Activated T-cell treated with anti-CD3 and anti-CD28 coated beads, Interleukin-2, amount 50 U/mL, for 1 hour (primary cell): Measurements from ENCODE around the gene THRSP.
"Not testable (repeated sequence)": the region's sequence is repeated elsewhere in the genome, so short reads cannot be mapped to it uniquely, and the experiment has no call there.

Experiments
- DNase-seq: peaks from one replicate; pipeline ENCODE4 v3.0.0-alpha.2; 2020

THRSP gene, protein sequence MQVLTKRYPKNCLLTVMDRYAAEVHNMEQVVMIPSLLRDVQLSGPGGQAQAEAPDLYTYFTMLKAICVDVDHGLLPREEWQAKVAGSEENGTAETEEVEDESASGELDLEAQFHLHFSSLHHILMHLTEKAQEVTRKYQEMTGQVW

DNA sequence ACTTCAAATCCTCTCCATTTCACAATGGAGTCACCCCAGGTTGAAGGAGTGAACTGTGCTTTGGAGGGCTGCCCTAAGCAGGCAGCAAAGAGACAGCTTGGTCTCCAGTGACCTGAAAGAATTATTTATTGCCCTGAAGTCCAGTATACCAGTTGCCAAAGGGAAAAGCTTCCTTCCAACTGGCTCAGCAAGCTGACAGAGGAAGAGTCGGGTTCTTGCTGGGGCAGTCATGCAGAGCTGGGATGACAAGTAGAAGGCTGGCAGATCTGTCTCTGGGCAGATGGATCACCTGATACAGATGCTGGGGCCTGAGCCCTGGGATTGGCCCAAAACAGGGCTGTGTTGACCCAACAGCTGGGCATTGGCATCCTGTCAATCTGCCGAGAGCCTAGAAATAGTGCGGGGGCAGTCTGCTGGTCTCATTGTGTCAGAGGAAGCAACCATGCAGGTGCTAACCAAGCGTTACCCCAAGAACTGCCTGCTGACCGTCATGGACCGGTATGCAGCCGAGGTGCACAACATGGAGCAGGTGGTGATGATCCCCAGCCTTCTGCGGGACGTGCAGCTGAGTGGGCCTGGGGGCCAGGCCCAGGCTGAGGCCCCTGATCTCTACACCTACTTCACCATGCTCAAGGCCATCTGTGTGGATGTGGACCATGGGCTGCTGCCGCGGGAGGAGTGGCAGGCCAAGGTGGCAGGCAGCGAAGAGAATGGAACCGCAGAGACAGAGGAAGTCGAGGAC is at the start of gene THRSP:
Gene THRSP (plus strand): TSS at position 422 of the 742 bp plus-strand sequence. CDS start 21 bp downstream, at position 443.
- no peak for DNase-seq

DNA sequence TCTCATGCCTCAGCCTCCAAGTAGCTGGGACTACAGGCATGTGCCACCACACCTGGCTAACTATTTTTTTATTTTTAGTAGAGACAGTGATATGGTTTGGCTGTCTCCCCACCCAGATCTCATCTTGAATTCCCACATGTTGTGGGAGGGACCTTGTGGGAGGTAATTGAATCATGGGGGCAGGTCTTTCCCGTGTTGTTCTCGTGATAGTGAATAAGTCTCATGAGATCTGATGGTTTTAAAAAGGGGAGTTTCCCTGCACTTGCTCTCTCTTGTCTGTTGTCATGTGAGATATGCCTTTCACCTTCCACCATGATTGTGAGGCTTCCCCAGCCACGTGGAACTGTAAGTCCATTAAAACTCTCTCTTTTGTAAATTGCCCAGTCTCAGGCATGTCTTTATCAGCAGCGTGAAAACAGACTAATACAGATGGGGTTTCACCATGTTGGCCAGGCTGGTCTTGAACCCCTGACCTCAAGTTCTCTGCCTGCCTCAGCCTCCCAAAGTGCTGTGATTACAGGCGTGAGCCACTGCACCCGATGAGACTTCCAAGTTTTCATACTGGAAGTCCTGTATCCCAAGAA is 48.6 kb upstream of the THRSP start:
- not testable (repeated sequence) for DNase-seq

GRCh38 chr11:78015878-78016277 is 47.8 kb upstream of the THRSP start:
- DNase-seq = no peak

DNA sequence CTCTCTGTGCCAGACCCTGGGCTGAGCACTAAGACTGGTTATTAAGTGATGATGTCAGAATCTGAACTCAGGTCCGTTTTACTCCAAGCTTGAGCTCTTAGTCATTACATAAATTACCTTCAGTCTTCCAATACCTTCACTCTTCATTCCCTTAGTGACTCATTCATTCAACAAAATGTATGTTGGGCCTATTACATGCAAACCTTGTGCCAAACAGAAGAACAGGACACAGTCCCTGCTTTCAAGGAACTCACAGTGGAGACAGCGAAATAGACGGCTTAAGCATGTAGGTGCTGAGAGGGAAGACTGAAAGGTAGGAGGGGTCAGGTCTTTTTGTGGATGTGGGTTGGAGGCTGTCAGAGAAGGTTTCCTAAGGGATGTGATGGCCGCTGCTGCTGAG is 43.9 kb upstream of the THRSP start:
- DNase-seq = no peak

DNA sequence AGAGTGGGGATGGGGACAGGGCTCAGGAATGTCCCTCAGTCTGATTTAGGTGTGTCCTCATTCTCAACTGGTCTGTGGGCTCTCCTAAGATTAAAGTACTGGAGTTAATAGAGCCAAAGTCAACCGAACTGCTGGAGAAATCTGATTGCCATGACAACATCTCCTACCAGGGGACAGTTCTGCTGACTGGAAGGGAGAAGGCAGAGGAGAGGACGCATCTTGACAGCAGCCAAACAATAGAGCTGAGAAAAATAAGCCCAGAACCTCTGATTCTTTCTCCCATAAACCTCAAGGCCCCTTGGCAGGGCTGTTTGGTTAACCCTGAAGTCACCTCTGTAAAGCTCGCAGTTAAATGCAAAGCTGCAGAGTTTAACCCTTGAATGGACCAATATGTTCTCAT is 43.4 kb upstream of the THRSP start:
- no peak for DNase-seq

DNA sequence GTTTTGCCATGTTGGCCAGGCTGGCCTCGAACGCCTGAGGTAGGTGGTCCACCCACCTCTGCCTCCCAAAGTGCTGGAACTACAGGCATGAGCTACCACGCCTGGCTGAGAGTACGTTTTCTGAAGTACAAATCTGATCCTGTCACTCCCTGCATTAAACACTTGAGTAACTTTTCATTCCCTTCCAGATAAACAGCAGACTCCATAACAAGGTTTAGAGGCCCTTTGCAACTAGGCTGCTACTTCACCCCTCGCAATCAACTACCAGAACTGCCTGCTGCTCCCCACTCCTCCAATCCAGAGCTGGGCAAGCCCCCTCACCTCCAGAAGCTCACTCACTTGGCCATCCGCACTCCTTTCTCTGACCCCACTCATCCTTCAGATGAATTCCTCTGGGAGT is 42.0 kb upstream of the THRSP start:
- no peak for DNase-seq

- DNase-seq = no peak
These were observed 41.0 kb upstream of the THRSP start, which contains the start of gene KCTD14 for GRCh38 chr11:78022397-78023396. Gene KCTD14, minus strand, starts transcription at chr11:78023276. Its CDS starts 27 bp downstream, at chr11:78023249.

DNA sequence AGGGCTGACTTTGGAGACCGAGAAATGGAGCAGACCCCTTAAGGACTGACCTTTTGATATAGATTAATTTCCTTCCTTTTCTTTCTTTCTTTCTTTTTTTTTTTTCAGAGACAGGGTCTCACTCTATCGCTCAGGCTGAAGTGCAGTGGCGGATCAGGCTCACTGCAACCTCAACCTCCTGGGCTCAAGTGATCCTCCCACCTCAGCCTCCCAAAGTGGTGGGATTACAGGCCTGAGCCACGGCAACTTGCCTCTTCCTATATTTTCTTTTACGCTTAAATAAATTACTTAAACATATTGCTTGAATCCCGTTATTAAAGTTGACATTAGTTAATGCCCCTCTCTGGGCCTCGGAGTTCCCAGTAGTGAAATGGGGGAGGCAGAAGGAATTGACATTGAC is 40.2 kb upstream of the THRSP start:
- DNase-seq = no peak

DNA sequence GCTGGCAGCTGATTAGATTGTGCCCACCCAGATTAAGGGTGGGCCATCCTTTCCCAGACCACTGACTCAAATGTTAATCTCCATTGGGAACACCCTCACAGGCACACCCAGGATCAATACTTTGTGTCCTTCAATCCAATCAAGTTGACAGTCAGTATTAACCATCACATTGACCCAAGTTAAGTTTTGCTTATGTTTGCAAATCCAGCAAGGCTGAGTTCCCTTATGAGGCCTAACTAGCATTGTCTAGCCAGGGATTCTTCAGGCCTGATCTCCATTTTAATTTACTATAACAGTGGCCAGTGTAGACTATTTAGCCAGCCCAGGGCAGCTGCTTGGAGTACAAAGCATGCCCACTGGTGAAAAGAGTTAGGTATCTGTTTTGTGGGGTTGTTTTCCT is 38.3 kb upstream of the THRSP start:
- DNase-seq = no peak

DNA sequence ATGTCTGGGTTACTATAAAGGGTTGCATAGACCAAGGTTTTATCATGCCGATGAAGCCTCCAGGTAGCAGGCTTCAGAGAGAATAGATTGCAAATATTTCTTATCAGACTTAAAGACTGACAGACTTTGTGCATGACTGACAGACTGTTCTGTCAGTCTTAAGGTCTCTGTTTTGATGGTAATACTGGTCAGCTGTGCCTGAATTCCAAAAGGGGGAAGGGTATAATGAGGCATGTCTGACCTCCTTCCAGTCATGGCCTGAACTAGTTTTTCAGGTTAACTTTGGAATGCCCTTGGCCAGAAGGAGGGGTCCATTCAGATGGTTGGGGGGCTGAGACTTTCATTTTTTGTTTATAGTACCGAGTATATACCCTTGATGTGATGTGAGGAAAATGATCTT is 35.9 kb upstream of the THRSP start:
- no peak for DNase-seq

GRCh38 chr11:78028423-78028822 is 35.2 kb upstream of the THRSP start:
- DNase-seq = not testable (repeated sequence)

- DNase-seq = no peak
These were observed 33.0 kb upstream of the THRSP start for GRCh38 chr11:78030429-78031325.

GRCh38 chr11:78031629-78032028 is 32.0 kb upstream of the THRSP start:
- no peak for DNase-seq

GRCh38 chr11:78032090-78032489 is 31.6 kb upstream of the THRSP start:
- DNase-seq = no peak

GRCh38 chr11:78033040-78033439 is 30.6 kb upstream of the THRSP start:
- DNase-seq = no peak

DNA sequence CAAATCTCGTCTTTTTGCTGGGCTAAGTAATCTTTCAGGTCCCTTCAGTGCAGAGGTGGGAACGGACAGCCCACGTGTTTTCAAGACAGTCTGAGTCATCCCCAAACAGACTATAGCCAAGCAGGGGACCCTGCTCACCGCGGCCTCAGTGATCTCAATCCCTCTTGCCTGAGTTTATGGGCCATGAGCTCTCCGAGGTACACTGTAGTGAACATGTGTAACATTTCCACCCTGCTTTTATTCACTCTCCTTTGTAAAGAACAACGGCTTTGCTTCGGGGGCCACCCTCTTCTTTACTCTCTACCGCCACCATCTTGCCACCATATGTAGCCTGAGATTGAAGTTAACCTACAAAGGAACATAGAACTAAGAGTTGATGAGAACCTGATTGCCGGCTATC is 29.0 kb upstream of the THRSP start:
- DNase-seq = no peak

- DNase-seq = no peak
These were observed 27.3 kb upstream of the THRSP start for GRCh38 chr11:78036313-78036712.

GRCh38 chr11:78037056-78037455 is 26.6 kb upstream of the THRSP start:
- DNase-seq = no peak

GRCh38 chr11:78037825-78038620 is 25.6 kb upstream of the THRSP start:
- no peak for DNase-seq

DNA sequence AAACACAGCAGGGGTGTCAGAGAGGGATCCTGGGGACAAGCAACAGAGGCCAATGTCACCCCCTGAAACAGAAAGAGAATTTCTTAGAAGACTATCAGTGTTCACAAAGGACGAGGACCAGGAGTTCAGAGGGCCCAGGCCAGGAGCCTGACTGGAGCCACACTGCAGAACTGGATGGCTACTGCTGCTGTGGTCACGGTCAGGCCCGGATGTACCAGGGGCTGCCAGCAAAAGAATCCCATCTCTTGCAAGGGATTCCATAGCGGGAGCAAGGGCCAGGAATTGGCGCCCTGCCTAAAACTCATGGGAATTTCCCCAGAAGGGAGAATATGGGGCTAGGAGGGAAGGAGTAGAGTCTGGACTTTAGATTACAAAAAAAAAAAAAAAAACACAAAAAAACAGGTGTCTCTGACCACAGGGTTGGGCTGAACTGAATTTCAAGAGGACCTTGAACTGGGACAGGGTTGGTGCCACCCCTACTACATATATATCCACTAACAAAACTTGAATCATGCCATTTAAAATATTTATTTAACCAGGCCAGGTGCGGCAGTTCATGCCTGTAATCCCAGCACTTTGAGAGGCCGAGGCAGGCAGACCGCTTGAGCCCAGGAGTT is 24.9 kb upstream of the THRSP start:
- DNase-seq = no peak
